Raji (cell line): ENCODE data around the gene COL6A3.

ENCODE experiments used
- POLR2A ChIP-seq: IDR thresholded peaks from 2 replicates; pipeline ENCODE4 v1.6.1; 2011; ENCODE audit warnings: low read depth, low read length, control low read depth; ENCODE audit not compliant: insufficient read depth

COL6A3 gene

DNA sequence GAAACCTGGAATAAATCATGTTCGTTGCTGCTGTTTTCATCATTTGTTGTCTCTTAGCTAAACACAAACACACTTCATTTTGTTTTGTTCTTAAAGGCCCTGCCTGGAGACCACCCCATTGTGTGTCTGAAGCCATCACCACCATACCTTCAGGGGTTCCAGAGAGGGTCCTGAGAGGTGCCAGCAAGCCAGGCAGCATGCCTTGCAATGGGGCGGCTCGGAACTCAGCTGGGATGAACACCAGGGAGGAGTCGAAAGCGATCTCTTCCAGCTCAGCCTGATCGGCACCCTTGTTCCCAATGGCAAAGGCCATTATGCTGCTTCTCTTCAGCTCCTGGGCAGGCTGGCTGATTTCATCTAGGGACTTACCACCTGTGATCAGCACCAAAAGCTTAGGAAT is 33.2 kb downstream of the COL6A3 start:
- no peak for TF ChIP-seq POLR2A

- no peak for TF ChIP-seq POLR2A
These were observed 34.3 kb downstream of the COL6A3 start for GRCh38 chr2:237379636-237380035.

- no peak for TF ChIP-seq POLR2A
These were observed 35.3 kb downstream of the COL6A3 start for GRCh38 chr2:237378650-237379049.

DNA sequence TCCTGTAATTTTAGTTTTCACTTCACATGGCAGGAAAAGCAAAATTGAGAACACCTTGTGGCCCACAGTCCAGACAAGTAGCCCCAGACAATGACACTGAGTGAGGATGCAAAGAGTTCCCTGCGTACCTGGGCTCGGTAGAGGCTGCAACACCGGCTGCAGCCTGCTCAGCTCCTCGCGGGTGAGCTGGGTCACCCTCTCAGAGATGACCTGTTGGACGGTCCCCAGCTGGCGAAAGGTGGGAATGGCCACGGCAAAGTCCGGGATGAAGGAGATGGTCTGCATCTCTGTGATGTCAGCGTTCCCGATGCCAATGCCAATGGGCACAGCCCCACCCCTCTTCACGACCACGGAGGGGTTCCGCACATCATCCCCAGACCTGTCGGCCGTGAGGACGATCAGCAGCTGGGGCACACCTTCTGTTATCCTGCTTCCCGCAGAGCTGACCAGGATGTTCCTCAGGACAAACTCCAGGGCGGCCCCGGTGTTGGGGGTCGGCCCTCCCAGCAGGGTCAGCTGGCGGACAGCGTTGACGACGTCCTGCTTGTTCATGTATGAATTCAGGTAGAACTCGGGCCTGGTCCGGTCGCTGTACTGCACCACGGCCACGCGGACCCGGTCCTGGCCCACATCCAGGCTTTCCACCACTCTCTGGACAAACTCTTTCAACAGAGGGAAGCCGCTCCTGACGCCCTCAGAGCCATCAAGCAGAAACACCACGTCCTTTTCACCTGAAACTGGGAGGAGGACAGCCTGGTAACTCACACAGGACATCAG is 39.5 kb downstream of the COL6A3 start:
- no peak for TF ChIP-seq POLR2A

DNA sequence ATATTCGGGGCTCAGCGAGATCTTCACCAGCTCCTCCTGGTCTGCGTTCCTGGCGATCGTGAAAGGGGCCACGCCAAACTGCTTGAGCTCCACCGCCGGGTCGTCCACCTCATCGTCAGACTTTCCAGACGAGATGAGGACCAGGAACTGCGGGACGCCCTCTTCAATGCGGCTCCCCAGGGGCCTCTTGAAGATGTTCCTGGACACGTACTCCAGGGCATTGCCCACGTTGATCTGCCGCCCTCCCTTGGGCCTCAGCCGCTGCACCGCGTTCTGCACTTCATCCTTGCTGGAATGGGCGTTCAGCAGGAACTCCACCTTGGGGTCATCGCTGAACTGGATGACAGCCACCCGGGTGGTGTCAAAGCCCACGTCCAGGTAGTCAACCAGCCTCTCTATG is 42.1 kb downstream of the COL6A3 start:
- no peak for TF ChIP-seq POLR2A

DNA sequence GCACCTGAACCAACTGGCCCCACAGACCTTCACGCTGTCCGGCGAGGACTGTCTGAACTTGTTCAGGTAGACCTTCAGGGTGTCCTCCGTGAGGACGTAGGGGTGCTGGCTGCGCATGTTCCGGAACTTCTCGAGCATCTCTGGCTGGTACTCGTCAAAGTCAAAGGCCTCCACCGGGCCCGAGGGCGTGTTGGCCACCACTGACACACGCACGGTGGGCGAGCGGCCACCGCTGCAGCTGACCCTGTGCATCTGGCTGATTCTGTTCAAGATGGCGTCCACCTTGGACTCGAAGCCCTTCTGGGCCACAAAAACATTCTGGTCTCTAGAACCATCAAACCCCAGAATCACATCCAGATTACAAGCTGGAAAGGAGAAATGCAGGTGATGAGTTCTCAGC is 48.3 kb downstream of the COL6A3 start:
- TF ChIP-seq POLR2A = no peak

DNA sequence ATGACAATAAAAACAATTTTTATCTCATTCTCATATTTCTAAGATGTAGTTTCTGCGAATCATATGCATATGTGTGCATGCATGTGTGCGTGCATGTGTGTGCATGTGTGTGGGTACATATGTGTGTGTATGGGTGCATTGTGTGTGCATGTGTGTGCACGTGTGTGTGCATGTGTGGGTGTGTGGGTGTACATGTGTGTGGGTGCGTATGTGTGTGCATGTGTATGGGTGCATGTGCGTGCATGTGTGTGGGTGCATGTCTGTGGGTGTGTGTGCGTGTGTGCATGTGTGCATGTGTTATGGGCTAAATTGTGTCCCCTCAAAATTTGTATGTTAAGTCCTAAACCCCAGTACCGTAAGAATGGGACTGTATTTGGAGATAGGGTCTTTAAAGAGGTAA is 49.3 kb downstream of the COL6A3 start:
- TF ChIP-seq POLR2A = no peak

- TF ChIP-seq POLR2A = no peak
These were observed 52.6 kb downstream of the COL6A3 start for GRCh38 chr2:237361194-237362004.

GRCh38 chr2:237359894-237360780 is 53.8 kb downstream of the COL6A3 start:
- no peak for TF ChIP-seq POLR2A

GRCh38 chr2:237359518-237359840 is 54.5 kb downstream of the COL6A3 start:
- TF ChIP-seq POLR2A = no peak

DNA sequence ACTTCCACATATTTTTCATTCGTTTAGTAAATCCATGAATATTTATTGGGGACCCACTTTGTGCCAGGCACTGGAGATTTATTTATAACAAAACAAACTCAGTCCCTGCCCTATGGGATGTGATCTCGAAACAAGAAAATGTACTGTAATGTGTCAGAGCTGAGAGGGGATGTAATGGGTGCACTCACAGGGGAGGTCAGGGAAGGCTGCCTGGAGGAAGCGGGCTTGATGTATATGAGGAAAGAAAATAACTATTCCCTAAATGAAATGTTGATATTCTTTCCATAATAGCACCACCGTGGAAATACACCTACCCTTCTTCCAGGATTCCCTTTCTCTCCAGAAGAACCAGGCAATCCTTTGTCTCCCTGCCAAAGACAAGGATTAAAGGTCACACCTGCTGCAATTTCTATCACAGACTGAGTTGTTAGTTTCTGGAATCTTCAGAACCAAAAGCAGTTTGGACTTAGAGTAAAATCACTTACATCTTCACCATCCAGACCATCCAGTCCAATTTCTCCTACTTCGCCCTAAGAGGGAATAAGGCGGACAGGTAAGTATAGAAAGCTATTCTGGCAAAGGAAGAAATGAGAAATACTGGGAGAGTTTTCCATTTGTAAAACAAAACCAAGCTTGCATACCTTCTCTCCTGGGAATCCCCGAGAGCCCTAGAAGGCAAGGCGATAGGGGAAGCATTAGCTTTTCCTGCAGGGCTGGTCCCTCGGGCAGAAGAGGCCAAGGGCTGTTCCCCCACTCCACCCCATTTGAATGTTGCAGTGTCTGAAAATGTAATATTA is 55.0 kb downstream of the COL6A3 start:
- TF ChIP-seq POLR2A = no peak

GRCh38 chr2:237355701-237356100 is 58.3 kb downstream of the COL6A3 start:
- no peak for TF ChIP-seq POLR2A

- no peak for TF ChIP-seq POLR2A
These were observed 59.1 kb downstream of the COL6A3 start for GRCh38 chr2:237354892-237355291.

DNA sequence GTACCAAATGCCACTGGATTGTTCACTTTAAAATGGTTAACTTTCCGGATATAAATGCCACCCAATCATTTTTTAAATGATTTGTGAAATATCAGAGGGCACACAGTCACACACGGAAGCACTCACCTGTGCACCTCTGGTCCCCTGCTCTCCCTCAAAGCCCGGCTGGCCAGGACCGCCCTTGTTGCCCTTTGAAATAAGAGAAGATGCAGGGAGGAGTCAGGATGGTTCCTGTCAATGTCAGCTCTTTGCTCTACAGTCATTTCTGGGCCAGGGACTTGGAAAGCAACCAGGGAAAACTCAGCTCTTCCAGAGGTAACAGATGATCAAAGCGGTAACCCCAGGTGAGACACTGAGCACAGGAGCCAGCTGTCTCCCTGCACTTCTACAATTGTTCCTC is 60.7 kb downstream of the COL6A3 start:
- TF ChIP-seq POLR2A = no peak
